ENCODE data around the gene DYNLT2.
A peak's percentile ranks its signal among the peaks of the same experiment; 100 is the strongest.

DNA sequence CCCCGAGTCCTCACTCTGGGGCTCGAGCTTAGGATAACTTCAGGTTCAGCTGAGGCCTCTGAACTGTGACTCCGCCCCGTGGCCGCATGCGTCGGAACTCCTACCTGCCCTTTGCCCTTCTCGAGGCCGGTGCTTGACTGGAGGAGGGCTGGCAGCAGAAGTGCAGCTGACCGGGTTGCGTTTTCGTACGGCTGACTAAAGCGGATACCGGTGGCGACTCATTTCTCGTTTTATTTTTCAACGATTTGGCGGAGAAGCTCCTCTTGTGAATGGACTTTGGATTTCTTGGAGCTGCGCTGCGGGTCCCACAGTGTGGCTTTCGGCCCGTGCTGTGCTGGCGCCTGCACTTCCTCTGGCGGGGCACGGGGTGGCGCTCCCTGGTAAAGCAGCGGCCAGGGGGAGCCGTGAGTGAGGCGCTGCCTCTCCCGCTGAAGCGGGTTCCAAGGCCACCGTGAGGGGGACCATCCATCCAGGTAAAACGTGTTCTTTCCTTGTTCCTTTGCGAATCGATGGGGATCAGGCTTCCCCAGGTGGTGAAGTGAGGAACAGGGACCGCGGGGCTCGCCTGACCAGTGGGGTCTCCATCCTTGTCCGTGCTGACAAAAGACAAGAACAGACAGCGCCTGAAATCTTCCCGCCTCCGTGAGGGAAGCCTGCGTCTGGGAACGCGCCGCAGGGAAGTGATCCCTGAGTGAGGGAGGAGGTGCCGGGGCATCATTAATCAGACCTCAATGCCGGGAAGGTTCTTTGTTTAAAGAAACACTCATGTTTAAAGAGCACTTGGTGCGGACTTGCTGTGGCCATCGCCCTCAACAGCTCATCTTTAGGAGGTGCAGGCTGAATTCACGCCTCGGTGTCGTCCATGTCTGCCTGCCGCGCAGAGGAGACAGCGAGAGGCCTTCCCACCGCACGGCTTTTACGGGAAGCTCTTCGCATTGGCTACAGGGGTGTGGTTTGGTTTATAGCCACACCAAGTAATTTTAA lies 38.9 kb upstream of the DYNLT2 start:
- TF ChIP-seq, protein P1, sequence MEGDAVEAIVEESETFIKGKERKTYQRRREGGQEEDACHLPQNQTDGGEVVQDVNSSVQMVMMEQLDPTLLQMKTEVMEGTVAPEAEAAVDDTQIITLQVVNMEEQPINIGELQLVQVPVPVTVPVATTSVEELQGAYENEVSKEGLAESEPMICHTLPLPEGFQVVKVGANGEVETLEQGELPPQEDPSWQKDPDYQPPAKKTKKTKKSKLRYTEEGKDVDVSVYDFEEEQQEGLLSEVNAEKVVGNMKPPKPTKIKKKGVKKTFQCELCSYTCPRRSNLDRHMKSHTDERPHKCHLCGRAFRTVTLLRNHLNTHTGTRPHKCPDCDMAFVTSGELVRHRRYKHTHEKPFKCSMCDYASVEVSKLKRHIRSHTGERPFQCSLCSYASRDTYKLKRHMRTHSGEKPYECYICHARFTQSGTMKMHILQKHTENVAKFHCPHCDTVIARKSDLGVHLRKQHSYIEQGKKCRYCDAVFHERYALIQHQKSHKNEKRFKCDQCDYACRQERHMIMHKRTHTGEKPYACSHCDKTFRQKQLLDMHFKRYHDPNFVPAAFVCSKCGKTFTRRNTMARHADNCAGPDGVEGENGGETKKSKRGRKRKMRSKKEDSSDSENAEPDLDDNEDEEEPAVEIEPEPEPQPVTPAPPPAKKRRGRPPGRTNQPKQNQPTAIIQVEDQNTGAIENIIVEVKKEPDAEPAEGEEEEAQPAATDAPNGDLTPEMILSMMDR (IDR thresholded peaks at IDR 0.05): peak in 1 of 3 donors; percentile 81
- no peak for TF ChIP-seq POLR2A (IDR thresholded peaks at IDR 0.05)

Data from lower leg skin (tissue), 3 donors.